Activated CD8-positive, alpha-beta T cell treated with anti-CD3 and anti-CD28 coated beads, Interleukin-2, amount 10 ng/mL, durations not matched to agents 7 days and 5 days (primary cell): ENCODE results near the gene NUP210. TPM values are rescaled to one million over a fixed set of nuclear protein-coding genes. Genes with fewer than 3 reads are reported as not detected.
"Not testable (repeated sequence)": the region's sequence is repeated elsewhere in the genome, so short reads cannot be mapped to it uniquely, and the experiment has no call there.

Experiments used
- ATAC-seq: fragments of 150-1000 bp; cut with Tn5 transposase; one replicate; pipeline ENCODE4 v1.10.0; 2021; ENCODE audit warnings: moderate library complexity
- CTCF ChIA-PET: fragments of 350-600 bp; sonication (Branson Sonifier 250); formaldehyde crosslinking; loops from one replicate; lab custom pipeline; 2021; ENCODE audit warnings: antibody characterized with exemption; lab: Charles Lee
- POLR2A ChIA-PET: fragments of 350-600 bp; sonication (Branson Sonifier 250); formaldehyde crosslinking; loops from one replicate; lab custom pipeline; 2021; ENCODE audit warnings: antibody characterized with exemption; lab: Charles Lee
- DNase-seq: peaks from one replicate; pipeline ENCODE4 v3.0.0-alpha.2; 2020
- H3K27ac Mint-ChIP-seq: one replicate; pipeline ENCODE4 v1.8.0; 2021; ENCODE audit warnings: mild to moderate bottlenecking, mixed read lengths
- H3K27me3 Mint-ChIP-seq: one replicate; pipeline ENCODE4 v1.8.0; 2021; ENCODE audit warnings: low read depth, mixed read lengths
- H3K36me3 Mint-ChIP-seq: one replicate; pipeline ENCODE4 v1.8.0; 2021; ENCODE audit warnings: low read depth, mixed read lengths
- H3K4me1 Mint-ChIP-seq: one replicate; pipeline ENCODE4 v1.8.0; 2021; ENCODE audit warnings: low read depth, mixed read lengths
- H3K4me3 Mint-ChIP-seq: one replicate; pipeline ENCODE4 v1.8.0; 2021; ENCODE audit warnings: mild to moderate bottlenecking, mixed read lengths
- H3K9me3 Mint-ChIP-seq: one replicate; pipeline ENCODE4 v1.8.0; 2022; ENCODE audit warnings: mixed read lengths; ENCODE audit not compliant: insufficient read depth
- total RNA-seq, 2 experiments: library from RNA; stranded (reverse); gene quantifications; one replicate each; pipeline ENCODE4 v1.2.3, GENCODE V29; 2021

The NUP210 gene
- total RNA-seq, 2 experiments from 2014 or later, result 202 to 206 TPM

GRCh38 chr3:13428678-13429077 lies 8.6 kb upstream of the NUP210 start:
- not testable (repeated sequence) for H3K36me3 Mint-ChIP-seq, H3K4me3 Mint-ChIP-seq

GRCh38 chr3:13427662-13428603 lies 7.8 kb upstream of the NUP210 start:
- H3K4me3 Mint-ChIP-seq, result peak overlapping the region; percentile 6
- H3K4me1 Mint-ChIP-seq, result peaks cover 43% of the 10 kb centered on the region
- no peaks in the 10 kb centered on the region for H3K9me3 Mint-ChIP-seq
- POLR2A ChIA-PET, result interaction anchor here (0.6 to 1.6 kb wide), 8 partner anchors 8 to 1004 kb away, joined by 3 to 7 read pairs (median 4); partner anchors contain the start of genes HDAC11 and NUP210
- CTCF ChIA-PET, result interaction anchor here (1.6 to 6.2 kb wide), 5 partner anchors 9 to 79 kb away, joined by 3 to 46 read pairs (median 6); no protein-coding TSS in a partner anchor
- no peaks in the 10 kb centered on the region for H3K27me3 Mint-ChIP-seq
- H3K27ac Mint-ChIP-seq, result peak overlapping the region; percentile 84
- DNase-seq, result peak; percentile 60
- ATAC-seq, result peak; percentile 91
- H3K36me3 Mint-ChIP-seq, result no peaks in the 10 kb centered on the region

More at GRCh38 chr3:13428678-13429077, 8.6 kb upstream of the NUP210 start:
- H3K27me3 Mint-ChIP-seq, H3K9me3 Mint-ChIP-seq, DNase-seq, ATAC-seq: not testable (repeated sequence)
- H3K4me1 Mint-ChIP-seq, result peaks cover 43% of the 10 kb centered on the region
- POLR2A ChIA-PET, result interaction anchor here (0.9 to 1.6 kb wide), 5 partner anchors 9 to 588 kb away, joined by 3 to 7 read pairs (median 5); partner anchors contain the start of genes HDAC11 and NUP210
- peak overlapping the region; percentile 84 for H3K27ac Mint-ChIP-seq
- CTCF ChIA-PET, result interaction anchor here (1.1 to 6.2 kb wide), 6 partner anchors 10 to 80 kb away, joined by 3 to 46 read pairs (median 5); no protein-coding TSS in a partner anchor

GRCh38 chr3:13426591-13426990 lies 6.5 kb upstream of the NUP210 start:
- Mint-ChIP-seq H3K9me3 (no peaks in the 10 kb centered on the region), H3K27me3 (no peaks in the 10 kb centered on the region), H3K4me3 (no peak overlapping the region), H3K36me3 (no peaks in the 10 kb centered on the region), H3K4me1 (peaks cover 52% of the 10 kb centered on the region), H3K27ac (no peak overlapping the region)
- POLR2A ChIA-PET, result interaction anchor here (1.8 kb wide), 1 partner anchor 25 kb away, joined by 8 read pairs; no protein-coding TSS in a partner anchor
- ATAC-seq, result no peak
- DNase-seq, result no peak
- CTCF ChIA-PET, result interaction anchor here (1.1 to 6.2 kb wide), 4 partner anchors 9 to 335 kb away, joined by 3 to 46 read pairs (median 8); no protein-coding TSS in a partner anchor

GRCh38 chr3:13425689-13426088 lies 5.6 kb upstream of the NUP210 start:
- no peak for DNase-seq
- Mint-ChIP-seq H3K9me3 (no peaks in the 10 kb centered on the region), H3K36me3 (peaks cover 2% of the 10 kb centered on the region), H3K4me3 (no peak overlapping the region), H3K27me3 (no peaks in the 10 kb centered on the region), H3K4me1 (peaks cover 61% of the 10 kb centered on the region), H3K27ac (no peak overlapping the region)
- CTCF ChIA-PET, result interaction anchor here (1.1 to 6.2 kb wide), 5 partner anchors 8 to 27 kb away, joined by 3 to 46 read pairs (median 8); no protein-coding TSS in a partner anchor
- POLR2A ChIA-PET, result interaction anchor here (1.1 to 1.8 kb wide), 2 partner anchors 26 to 79 kb away, joined by 6 to 8 read pairs; no protein-coding TSS in a partner anchor
- ATAC-seq, result no peak

GRCh38 chr3:13424865-13425617 lies 4.9 kb upstream of the NUP210 start:
- no peak overlapping the region for H3K4me3 Mint-ChIP-seq
- DNase-seq, result no peak
- ATAC-seq, result no peak
- no peaks in the 10 kb centered on the region for H3K27me3 Mint-ChIP-seq
- POLR2A ChIA-PET, result interaction anchor here (1.1 to 1.8 kb wide), 2 partner anchors 26 to 79 kb away, joined by 6 to 8 read pairs; no protein-coding TSS in a partner anchor
- no peaks in the 10 kb centered on the region for H3K9me3 Mint-ChIP-seq
- CTCF ChIA-PET, result interaction anchor here (1.1 to 6.2 kb wide), 4 partner anchors 8 to 28 kb away, joined by 3 to 46 read pairs (median 6); no protein-coding TSS in a partner anchor
- H3K4me1 Mint-ChIP-seq, result peaks cover 59% of the 10 kb centered on the region
- peaks cover 3% of the 10 kb centered on the region for H3K36me3 Mint-ChIP-seq
- no peak overlapping the region for H3K27ac Mint-ChIP-seq

- POLR2A ChIA-PET, result no interaction called here
- peaks cover 5% of the 10 kb centered on the region for H3K36me3 Mint-ChIP-seq
- CTCF ChIA-PET, result interaction anchor here (1.2 to 6.2 kb wide), 2 partner anchors 7 to 28 kb away, joined by 3 to 46 read pairs; no protein-coding TSS in a partner anchor
- peaks cover 55% of the 10 kb centered on the region for H3K4me1 Mint-ChIP-seq
- ATAC-seq, result no peak
- no peaks in the 10 kb centered on the region for H3K9me3 Mint-ChIP-seq
- H3K4me3 Mint-ChIP-seq, result no peak overlapping the region
- no peak overlapping the region for H3K27ac Mint-ChIP-seq
- no peaks in the 10 kb centered on the region for H3K27me3 Mint-ChIP-seq
- no peak for DNase-seq
Measured at GRCh38 chr3:13424141-13424844, 4.2 kb upstream of the NUP210 start.

GRCh38 chr3:13420831-13421765 lies 976 bp upstream of the NUP210 start:
- Mint-ChIP-seq H3K9me3 (no peaks in the 10 kb centered on the region), H3K27ac (peak overlapping the region; percentile 97), H3K4me1 (peaks cover 67% of the 10 kb centered on the region), H3K27me3 (no peaks in the 10 kb centered on the region), H3K36me3 (peaks cover 31% of the 10 kb centered on the region), H3K4me3 (peak overlapping the region; percentile 96)
- POLR2A ChIA-PET, result interaction anchor here (1.1 to 4.4 kb wide), 6 partner anchors 10 to 755 kb away, joined by 3 to 26 read pairs (median 4); partner anchors contain the start of gene HDAC11
- DNase-seq (peak; percentile 88), ATAC-seq (peak; percentile 67)
- CTCF ChIA-PET, result interaction anchor here (0.6 to 11.0 kb wide), 5 partner anchors 9 to 329 kb away, joined by 3 to 169 read pairs (median 4); no protein-coding TSS in a partner anchor

- H3K4me3 Mint-ChIP-seq, result peak overlapping the region; percentile 91
- H3K36me3 Mint-ChIP-seq, result peaks cover 38% of the 10 kb centered on the region
- ATAC-seq (peak; percentile 62), DNase-seq (peak; percentile 63)
- H3K4me1 Mint-ChIP-seq, result peaks cover 68% of the 10 kb centered on the region
- H3K27me3 Mint-ChIP-seq, result no peaks in the 10 kb centered on the region
- H3K9me3 Mint-ChIP-seq, result no peaks in the 10 kb centered on the region
- H3K27ac Mint-ChIP-seq, result peak overlapping the region; percentile 90
- POLR2A ChIA-PET, result interaction anchor here (0.6 to 4.4 kb wide), 5 partner anchors 8 to 103 kb away, joined by 3 to 26 read pairs (median 6); no protein-coding TSS in a partner anchor
- CTCF ChIA-PET, result interaction anchor here (1.4 to 11.0 kb wide), 4 partner anchors 9 to 73 kb away, joined by 4 to 169 read pairs (median 12); no protein-coding TSS in a partner anchor
Measured at GRCh38 chr3:13419505-13420044, 547 bp downstream of the NUP210 start.

- ATAC-seq (no peak), DNase-seq (no peak)
- ChIA-PET POLR2A (interaction anchor here (0.6 to 4.4 kb wide), 4 partner anchors 12 to 1529 kb away, joined by 3 to 26 read pairs (median 4); no protein-coding TSS in a partner anchor), CTCF (interaction anchor here (0.5 to 11.0 kb wide), 22 partner anchors 8 to 230 kb away, joined by 3 to 169 read pairs (median 4); no protein-coding TSS in a partner anchor)
- Mint-ChIP-seq H3K9me3 (no peaks in the 10 kb centered on the region), H3K27me3 (no peaks in the 10 kb centered on the region), H3K36me3 (peaks cover 47% of the 10 kb centered on the region), H3K4me3 (peak overlapping the region; percentile 91), H3K27ac (peak overlapping the region; percentile 92), H3K4me1 (peaks cover 80% of the 10 kb centered on the region)
Measured at GRCh38 chr3:13417166-13417947, 2.8 kb downstream of the NUP210 start.
